ENCODE measurements around the gene TSPAN4. TPM values are rescaled to one million over a fixed set of nuclear protein-coding genes. Genes with fewer than 3 reads are reported as not detected.

The TSPAN4 gene
- total and polyA plus RNA-seq, 9 of the 15 experiments (the other 6 are each of a cell fraction or from before 2014, with no cell fraction given) = 0.07 to 31.0 (median 15.7) TPM

DNA sequence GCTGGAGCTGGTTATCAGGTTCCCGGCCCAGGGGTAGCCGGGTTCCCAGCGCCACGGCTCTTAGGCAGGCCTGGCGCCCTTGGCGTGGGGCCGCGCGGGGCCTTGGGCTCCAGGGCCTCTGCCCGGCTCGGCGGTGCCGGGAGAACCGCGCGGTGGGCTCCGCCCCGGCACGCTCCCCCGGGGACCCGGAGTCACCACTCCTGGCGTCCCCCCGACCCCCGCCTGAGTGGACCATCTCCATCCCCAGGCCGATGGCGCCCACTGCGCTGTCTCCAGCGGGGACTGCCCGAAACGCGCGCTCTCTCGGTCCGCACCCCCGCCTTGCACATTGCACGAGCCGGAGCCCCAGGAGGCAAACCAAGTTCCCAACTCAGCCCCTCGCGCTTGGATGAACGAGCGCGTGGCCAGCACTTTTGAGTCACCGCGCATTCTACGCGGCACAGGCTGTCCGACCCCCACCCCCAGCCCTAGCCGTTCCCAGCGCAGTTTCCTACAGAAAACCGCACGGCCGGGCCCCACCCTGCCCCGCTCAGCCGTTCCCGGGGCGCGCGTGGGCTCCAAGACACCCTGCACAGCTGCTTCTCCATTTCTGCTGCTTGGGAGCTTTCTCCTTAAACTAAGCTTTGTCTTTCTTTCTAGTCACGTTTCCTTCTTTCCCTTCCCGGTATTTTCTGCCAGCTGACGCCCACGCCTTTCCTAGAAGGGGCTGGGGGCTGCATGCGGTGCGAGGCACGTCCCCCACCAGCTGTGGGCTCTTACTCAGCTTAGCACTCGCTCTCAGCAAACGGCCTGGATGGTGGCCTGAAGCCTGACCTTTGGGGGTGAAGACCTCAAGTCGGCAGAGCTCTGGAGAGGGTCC, 68.6 kb downstream of the TSPAN4 start (continued):
- TF ChIP-seq ZNF354B (CRISPR knock-in tag; IDR thresholded peaks at IDR 0.05) = no peak
- peak; percentile 24 for TF ChIP-seq RBBP5 (IDR thresholded peaks at IDR 0.05; ENCODE audit: borderline replicate concordance, insufficient read depth, low read length, poor library complexity, severe bottlenecking)
- TF ChIP-seq PRMT5 (CRISPR knock-in tag; IDR thresholded peaks at IDR 0.05) = no peak
- no peak for TF ChIP-seq ZNF146 (CRISPR knock-in tag; IDR thresholded peaks at IDR 0.05; ENCODE audit: unreplicated experiment)
- TF ChIP-seq, protein P1, sequence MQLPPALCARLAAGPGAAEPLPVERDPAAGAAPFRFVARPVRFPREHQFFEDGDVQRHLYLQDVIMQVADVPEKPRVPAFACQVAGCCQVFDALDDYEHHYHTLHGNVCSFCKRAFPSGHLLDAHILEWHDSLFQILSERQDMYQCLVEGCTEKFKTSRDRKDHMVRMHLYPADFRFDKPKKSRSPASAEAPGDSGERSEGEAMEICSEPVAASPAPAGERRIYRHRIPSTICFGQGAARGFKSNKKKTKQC (CRISPR knock-in tag; IDR thresholded peaks at IDR 0.05) = peak; percentile 61; the same call in 1 of the 2 replicates
- TF ChIP-seq, protein P2, sequence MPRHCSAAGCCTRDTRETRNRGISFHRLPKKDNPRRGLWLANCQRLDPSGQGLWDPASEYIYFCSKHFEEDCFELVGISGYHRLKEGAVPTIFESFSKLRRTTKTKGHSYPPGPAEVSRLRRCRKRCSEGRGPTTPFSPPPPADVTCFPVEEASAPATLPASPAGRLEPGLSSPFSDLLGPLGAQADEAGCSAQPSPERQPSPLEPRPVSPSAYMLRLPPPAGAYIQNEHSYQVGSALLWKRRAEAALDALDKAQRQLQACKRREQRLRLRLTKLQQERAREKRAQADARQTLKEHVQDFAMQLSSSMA (CRISPR knock-in tag; IDR thresholded peaks at IDR 0.05) = no peak
- no peak for TF ChIP-seq IRF2 (CRISPR knock-in tag; IDR thresholded peaks at IDR 0.05)
- TF ChIP-seq RFX7 (CRISPR knock-in tag; IDR thresholded peaks at IDR 0.05) = no peak
- no peak for TF ChIP-seq ZNF224 (CRISPR knock-in tag; IDR thresholded peaks at IDR 0.05)
- TF ChIP-seq HNRNPK (IDR thresholded peaks at IDR 0.05; ENCODE audit: low read depth, low read length, poor library complexity, severe bottlenecking) = no peak
- no peak for TF ChIP-seq ELF4 (CRISPR knock-in tag; IDR thresholded peaks at IDR 0.05)
- TF ChIP-seq, protein P3, sequence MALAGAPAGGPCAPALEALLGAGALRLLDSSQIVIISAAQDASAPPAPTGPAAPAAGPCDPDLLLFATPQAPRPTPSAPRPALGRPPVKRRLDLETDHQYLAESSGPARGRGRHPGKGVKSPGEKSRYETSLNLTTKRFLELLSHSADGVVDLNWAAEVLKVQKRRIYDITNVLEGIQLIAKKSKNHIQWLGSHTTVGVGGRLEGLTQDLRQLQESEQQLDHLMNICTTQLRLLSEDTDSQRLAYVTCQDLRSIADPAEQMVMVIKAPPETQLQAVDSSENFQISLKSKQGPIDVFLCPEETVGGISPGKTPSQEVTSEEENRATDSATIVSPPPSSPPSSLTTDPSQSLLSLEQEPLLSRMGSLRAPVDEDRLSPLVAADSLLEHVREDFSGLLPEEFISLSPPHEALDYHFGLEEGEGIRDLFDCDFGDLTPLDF (CRISPR knock-in tag; IDR thresholded peaks at IDR 0.05) = no peak
- no peak for TF ChIP-seq LCOR (CRISPR knock-in tag; IDR thresholded peaks at IDR 0.05)
- no peak for TF ChIP-seq CREBBP (IDR thresholded peaks at IDR 0.05; ENCODE audit: low read depth, low read length)
- peak; percentile 54 to 98; a peak in 3 of 4 replicates for TF ChIP-seq NONO (IDR thresholded peaks at IDR 0.05; ENCODE audit: low read depth in 2 of 2, low read length in 1 of 2)
- no peak for TF ChIP-seq BRCA1 (IDR thresholded peaks at IDR 0.05)
- TF ChIP-seq BRCA1 (CRISPR knock-in tag; IDR thresholded peaks at IDR 0.05) = no peak
- TF ChIP-seq ZNF79 (CRISPR knock-in tag; IDR thresholded peaks at IDR 0.05; ENCODE audit: low read depth) = no peak
- TF ChIP-seq STAT5A (IDR thresholded peaks at IDR 0.05; ENCODE audit: borderline replicate concordance, low read length) = no peak
- no peak for TF ChIP-seq MCM3 (IDR thresholded peaks at IDR 0.05)
- no peak for TF ChIP-seq HMG20A (CRISPR knock-in tag; conservative IDR thresholded peaks at IDR 0.05)
- peak; percentile 41; the same call in 1 of the 2 replicates for TF ChIP-seq POLR2AphosphoS5 (IDR thresholded peaks at IDR 0.05; ENCODE audit: control insufficient read depth, insufficient read depth, low read depth, low read length)
- no peak for TF ChIP-seq CBX8 (IDR thresholded peaks at IDR 0.05; ENCODE audit: borderline replicate concordance, extremely low read depth, low read depth, low read length, poor library complexity, severe bottlenecking)
- TF ChIP-seq STAG1 (CRISPR knock-in tag; IDR thresholded peaks at IDR 0.05; ENCODE audit: borderline replicate concordance) = no peak
- no peak for TF ChIP-seq ZNF707 (CRISPR knock-in tag; conservative IDR thresholded peaks at IDR 0.05)
- 0 out of 2 replicates have a peak, but pooled peaks have one; percentile 43 for TF ChIP-seq TARDBP (IDR thresholded peaks at IDR 0.05)
- no peak for TF ChIP-seq ZNF23 (CRISPR knock-in tag; IDR thresholded peaks at IDR 0.05)
- TF ChIP-seq RAD21 (CRISPR knock-in tag; conservative IDR thresholded peaks at IDR 0.05 in 1 of 2, IDR thresholded peaks at IDR 0.05 in 1 of 2) = no peak

All from K562 (cell line).